HS-5 (cell line): ENCODE results near the gene USP31.
"Not testable (repeated sequence)": the region's sequence is repeated elsewhere in the genome, so short reads cannot be mapped to it uniquely, and the experiment has no call there.

Experiments used
- DNase-seq: peaks from one replicate; pipeline ENCODE4 v3.0.0-alpha.2; 2012; ENCODE audit warnings: low read depth

USP31 gene

DNA sequence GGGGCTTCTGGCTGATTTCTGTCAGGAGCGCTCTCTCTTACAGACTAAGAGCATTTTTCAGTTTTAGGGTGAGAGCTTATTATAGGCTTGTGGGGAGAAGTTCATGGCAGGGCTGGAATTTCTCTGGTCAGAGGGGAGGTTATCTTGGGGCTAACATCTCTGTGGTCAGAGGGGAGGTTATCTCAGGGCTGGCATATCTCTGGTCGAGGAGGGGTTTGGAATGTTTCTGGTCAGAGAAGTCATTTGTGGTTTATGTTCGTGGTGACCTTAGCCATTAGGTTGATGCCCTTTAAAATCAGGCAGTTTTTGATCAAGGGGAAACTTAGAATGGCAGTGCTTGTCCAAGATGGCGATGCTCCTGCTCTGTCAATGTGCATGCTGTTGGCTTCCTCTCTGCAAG lies 10.8 kb upstream of the USP31 start:
- DNase-seq, result no peak

DNA sequence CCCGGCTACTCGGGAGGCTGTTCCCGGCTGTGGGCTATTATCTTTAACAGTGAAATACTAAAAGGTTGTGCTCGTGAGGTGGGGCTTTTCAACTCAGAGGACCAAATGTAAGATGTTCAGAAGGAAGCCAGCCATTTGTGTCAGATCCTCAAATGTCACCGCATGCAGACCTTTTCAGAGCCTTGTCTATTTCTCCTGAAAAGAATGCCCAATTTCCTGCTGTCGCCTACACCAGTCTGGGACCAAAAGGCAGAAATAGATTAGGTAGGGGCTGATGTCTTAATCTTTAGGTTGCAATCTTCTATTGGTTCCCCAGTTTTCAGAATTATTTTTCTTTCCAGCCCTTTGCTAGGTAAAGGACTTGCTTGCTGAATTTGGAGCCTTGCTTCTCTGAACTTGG lies 8.9 kb upstream of the USP31 start:
- no peak for DNase-seq

DNA sequence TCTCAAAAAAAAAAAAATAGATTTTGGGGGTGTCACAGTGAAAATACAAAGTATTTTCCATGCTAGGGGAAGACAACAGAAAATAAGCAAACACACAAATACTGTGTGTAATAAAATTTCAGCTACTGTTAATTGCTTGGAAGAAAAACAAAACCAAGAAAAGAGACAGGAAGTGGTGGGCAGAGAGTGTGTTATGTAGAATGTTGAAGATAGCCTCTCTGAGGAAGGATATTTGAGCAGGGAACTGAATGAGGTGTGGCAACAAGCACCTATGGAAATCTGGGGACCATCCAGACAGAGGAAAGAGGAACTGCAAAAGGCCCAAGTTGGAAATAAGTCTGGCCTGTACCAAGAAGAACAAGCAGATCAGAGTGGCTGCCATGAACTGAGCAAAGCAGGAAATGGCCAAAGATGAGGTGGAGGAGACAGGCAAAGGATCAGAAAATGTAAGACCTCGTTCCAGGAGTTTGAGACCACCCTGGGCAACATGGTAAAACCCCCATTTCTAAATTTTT lies 7.8 kb upstream of the USP31 start:
- DNase-seq, result no peak

DNA sequence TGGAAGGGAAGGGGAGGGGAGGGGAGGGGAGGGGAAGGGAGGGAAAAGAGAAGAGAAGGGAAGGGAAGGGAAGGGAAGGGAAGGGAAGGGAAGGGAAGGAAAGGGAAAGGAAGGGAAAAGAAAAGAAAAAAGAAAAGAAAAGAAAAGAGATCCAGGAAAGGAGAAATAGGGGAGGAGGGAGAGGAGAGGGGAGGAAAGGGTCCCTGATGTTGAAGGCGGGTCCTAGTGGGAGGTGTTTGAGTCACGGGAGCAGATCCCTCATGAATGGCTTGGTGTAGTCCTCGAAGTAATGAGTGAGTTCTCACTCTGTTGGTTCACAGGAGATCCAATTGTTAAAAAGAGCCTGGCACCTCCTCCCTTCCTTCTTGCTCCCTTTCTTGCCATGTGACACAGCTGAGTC lies 6.9 kb upstream of the USP31 start:
- no peak for DNase-seq

DNA sequence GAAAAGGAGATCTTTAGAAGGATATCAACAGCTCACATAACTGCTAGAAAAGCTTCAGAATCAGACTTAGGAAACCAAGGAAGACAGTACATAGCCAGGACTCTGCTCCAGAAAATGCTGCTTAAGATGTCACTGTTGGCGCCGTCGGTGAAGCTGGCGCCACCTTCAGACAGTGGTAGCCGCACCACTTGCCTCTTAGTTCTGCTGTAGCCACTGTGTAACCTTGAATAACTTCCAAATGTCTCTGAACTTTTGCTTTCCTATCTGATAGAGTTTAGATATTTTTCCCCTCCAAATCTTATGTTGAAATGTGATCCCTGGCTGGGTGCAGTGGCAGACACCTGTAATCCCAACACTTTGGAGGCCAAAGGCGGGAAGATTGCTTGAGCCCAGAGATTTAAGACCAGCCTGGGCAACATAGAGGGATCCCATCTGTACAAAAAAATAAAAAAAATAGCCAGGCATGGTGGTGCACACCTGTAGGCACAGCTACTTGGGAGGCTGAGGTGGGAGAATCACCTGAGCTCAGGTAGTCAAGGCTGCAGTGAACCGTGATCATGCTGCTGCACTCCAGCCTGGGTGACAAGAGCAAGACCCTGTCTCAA lies 6.3 kb upstream of the USP31 start:
- no peak for DNase-seq

DNA sequence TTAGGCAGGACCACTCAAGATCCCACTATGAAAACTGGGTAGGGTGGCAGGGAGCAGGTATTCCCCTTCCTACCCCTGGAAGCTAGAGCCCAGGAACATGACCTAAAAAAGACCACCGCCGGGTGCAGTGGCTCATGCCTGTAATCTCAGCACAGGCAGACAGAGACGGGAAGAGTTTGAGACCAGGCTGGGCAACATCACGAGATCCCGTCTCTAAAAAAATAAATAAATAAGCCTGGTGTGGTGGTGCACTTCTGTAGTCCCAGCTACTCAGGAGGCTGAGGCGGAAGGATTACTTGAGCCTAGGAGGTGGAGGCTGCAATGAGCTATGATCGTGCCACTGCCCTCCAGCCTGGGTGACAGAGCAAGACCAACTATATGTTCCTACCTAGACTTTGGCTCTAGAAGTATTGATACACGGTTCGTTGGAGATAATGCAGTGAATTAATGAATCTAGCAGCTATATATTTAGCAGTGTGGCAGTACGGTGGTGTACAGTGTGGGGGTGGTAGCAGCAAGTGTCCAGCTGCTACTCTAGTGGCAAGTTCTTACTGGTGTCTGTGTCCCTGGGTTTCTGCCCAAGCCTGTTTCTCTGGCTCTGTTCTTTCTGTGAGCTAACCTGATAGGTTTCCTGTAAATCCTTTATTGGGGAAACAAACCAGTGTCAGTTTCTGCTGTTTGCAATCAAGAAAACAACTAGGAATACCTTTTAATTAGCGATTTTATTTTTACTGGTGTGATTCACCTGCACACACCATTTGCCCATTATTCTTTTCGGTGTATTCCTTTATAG lies 3.3 kb upstream of the USP31 start:
- no peak for DNase-seq

DNA sequence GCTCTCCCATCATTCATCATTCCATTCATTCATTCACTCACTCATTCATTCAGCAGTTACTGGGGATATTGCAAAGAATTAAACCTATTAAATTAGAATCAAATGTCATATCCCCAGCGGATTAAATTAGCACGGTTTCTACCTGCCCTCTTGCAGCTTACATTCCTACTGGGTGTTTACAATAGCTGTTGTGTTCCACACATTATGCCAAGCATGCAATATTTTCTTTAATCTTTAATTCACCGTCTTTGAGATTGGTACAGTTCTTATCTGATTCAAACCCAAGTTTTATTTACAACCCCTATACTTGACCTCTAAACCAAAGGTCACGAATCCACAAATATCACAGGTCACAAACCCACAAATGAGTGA lies 727 bp upstream of the USP31 start:
- DNase-seq, result no peak

DNA sequence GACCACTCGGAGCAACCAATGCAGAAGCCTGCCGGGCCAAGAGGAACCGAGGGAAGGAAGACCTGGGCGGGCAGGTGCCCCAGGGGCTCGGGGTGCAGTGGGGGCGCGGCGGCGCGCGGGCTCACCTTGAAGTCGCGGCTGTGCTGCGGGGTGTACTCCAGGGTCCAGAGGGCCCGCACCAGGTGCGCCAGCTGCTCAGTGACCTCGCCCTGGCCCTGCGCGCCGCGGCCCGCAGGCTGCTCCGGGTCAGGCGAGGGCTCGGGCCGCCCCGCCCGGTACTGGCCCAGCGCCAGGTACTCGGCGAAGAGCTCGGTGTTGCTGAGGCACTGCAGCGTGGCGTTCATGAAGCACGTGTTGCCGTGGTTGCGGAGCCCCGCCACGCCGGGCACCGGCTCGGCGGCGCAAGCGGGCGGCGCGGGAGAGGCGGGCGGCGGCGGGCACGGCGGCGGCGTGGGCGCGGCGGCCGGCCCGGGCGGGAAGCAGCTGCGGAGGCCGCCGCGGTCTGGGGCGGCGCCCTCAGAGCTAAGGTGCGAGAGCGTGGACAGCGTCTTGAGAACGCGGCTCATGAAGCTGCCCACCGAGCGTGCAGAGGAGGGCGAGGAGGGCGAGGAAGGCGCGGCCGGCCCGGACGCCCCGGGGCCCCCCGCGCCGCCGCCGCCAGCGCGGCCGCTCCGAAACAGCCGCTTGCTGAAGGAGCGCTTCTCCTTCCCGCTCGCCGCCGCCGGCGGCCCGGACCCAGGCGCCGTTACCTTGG lies 562 bp downstream of the USP31 start:
- DNase-seq, result no peak

DNA sequence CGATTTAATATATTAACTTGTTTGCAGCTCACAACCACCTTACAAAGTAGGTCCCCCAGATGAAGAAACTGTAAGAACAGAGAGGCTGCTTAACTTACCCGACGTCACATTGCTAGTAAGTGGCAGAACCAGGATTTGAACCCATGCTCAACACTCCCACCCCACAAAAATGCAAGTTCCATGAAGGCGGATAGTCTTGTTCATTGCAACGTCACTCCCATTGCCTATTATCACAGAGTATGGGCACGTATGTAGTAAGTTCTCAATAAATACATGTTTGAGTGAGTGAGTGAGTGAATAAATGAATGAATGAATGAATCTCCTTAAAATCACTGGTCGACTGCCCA lies 1.1 kb downstream of the USP31 start:
- no peak for DNase-seq

DNA sequence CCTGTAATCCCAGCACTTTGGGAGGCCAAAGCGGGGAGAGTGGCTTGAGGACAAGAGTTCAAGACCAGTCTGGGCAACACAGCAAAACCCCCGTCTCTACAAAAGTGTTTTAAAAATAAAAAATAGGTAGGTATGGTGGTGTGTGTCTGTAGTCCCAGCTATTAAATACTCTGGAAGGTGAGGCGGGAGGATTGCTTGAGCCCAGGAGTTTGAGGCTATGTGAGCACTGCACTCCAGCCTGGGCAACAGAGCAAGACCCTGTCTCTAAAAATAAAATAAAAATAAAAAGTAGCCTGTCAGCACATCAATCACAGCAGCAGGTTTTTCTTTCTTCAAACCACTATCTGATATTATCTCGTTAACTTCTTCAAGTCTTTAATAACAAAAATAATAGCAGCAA lies 1.6 kb downstream of the USP31 start:
- DNase-seq, result no peak

DNA sequence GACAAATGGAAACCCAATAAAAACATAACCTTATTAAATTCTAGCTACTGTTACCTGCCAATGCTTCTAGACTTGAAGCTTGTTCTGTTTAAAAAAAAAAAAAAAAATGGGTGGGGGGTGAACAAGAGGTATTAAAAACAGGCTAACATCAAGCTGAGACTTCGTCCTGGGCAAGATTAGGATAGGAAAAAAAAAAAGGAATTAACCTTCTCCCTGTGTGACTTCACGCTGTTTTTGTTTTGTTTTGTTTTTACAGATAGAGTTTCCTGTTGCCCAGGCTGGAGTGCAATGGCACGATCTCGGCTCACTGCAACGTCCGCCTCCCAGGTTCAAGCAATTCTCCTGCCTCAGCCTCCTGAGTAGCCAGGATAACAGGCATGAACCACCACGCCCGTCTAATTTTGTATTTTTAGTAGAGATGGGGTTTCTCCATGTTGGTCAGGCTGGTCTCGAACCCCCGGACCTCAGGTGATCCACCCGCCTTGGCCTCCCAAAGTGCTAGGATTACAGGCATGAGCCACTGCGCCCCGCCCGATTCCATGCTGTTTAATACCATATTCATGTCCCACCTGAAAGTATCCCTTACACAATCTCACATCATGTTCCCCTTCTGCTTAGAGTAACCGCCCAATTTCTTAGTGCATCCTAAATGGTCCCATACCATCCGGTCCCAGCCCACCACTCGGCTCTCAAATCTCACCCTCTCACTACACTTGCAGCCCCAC lies 2.2 kb downstream of the USP31 start:
- no peak for DNase-seq

DNA sequence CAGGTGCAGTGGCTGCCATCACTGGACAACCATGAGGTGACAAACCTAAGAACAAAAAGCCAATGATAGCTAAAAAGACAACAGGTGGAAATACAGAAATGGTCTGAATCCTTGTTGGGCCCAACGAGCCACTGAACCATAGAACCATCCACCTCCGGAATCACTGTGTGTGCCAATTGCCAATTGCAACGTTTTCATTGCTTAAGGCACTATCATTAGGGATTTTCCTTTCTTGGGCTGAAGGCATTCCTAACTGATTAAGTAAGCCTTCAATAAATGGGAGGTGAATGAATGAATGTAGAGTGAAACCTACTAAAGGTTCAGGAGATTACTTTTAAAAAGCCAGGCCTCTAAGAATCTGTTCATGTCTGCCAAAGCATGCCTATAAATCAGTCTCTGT lies 3.6 kb downstream of the USP31 start:
- no peak for DNase-seq

DNA sequence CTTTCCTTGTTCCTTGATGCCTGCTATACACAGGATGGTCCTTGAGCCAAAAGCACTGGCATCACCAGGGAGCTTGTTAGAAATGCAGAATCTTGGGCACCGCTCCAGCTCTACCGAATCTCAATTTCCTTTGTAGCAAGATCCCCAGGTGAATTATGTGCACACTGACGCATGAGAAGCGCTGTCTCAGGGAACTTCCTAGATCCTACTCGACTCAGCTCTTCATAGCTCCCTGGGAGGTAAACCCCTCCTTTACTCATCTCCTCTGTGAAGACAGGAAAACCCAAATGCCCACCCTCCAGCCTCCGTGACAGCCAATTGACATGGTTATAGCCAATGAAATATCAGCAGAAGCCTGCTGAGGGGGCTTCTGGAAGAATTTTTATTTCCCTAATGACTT lies 4.1 kb downstream of the USP31 start:
- no peak for DNase-seq

DNA sequence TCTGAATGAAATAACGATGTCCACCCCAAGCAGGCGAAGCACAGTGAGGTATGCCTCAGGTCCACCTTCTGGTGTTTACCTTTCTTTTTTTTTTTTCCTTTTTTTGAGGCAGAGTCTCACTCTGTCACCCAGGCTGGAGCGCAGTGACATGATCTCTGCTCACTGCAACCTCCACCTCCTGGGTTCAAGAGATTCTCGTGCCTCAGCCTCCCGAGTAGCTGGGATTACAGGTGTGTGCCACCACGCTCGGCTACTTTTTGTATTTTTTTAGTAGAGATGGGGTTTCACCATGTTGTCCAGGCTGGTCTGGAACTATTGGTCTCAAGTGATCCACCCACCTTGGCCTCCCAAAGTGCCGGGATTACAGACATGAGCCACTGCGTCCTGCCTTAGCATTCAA lies 4.9 kb downstream of the USP31 start:
- DNase-seq, result not testable (repeated sequence)

DNA sequence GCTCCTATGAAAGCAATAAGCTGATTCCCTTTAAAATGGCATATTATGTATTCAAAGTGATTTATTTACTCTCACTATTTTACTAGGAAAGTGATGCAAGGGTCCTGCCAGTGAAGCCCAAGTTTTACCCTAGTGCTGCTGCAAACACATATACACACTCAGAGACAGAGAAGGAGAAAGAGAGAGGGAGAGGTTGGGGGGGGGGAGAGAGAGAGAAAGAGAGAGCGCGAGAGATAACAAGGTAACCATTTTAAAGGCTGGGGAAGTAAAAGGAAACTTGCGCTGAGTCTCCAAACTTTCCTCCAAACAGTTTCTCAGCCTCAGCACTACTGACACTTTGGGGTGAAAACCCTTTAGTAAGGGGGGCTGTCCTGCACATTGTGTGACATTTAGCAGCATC lies 5.9 kb downstream of the USP31 start:
- no peak for DNase-seq

DNA sequence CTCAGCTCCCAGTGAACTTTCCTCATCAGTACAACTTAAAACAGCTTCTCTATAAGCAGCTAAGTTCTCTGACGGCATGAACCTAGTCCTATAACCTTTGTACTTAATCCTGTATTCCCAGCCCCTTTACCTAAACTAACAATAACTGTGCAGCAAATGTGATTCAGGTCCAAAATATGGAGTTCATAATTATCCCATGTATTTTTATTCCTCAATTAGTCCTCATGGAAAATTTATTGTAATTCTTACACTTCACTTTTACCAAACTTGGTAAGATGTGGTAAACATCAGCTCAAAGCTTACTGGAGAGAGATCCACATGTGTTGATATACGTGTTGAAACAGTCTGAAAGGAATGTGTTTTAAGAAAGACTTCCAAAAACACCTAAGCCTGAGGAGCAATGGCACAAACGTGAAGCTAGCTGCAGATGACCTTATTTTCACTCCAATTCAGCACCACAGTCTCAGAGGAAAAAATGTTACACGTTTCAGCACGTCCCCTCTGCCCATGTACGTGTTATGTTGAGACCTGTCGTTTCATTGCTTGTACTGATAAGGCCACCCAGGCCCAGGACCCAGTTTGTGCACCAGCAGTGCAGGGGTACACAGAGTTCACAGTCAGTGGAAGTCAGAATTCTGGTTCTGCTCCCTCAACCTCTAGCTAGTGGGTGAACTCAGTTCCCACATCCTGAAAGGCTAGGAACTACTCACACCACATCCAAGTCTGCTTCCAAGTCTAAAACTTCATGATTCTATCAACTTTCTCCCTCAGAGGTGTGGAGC lies 7.1 kb downstream of the USP31 start:
- no peak for DNase-seq

DNA sequence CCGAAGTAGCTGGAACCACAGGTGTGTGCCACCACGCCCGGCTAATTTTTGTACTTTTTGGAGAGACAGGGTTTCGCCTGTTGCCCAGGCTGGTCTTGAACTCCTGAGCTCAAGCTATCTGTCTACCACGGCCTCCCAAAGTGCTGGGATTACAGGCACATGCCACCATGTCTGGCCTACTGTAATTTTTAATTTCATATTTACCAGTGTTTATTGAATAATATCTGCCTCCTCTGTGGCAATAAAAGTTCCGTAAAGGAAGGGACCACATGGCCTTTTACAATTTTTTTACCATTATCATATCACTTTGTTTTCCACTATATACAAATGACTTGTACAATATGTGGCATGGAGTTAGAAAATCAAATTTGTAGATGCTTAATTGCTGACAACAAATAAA lies 7.8 kb downstream of the USP31 start:
- DNase-seq, result no peak

DNA sequence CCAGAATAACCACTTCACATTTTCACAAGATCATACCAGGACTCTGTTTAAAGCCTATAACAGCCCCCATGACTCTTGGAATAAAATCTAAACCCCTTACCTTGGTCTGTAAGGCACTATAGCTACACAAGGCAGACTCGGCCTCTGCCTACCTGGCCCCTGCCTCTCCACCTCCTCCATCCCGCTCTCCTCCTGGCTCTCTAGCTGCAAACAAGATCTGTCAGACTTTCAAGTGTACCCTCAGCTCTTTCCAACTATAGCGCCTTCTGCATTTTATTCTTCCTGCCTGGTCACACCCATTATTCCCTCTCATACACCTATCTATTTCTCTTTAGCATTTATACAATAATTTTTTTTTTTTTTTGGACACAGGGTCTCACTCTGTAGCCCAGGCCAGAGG lies 8.2 kb downstream of the USP31 start:
- no peak for DNase-seq

DNA sequence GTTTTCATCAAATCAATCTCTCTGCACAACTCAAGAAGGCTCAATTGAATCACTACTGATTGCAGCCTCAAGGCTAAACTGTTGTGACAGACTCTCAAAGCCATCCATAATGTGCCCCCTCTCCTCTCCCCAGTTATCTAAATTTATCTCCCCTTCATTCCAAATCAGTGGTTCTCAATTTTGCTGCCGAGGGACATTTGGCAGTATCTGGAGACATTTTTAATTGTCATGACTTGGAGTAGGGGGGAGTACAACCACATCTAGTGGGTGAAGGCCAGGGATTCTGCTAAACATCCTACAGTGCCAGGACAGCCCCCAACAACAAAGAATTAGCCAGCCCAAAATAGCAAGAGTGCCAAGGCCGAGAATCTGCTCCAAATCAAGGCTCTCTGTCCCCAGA lies 9.1 kb downstream of the USP31 start:
- no peak for DNase-seq

DNA sequence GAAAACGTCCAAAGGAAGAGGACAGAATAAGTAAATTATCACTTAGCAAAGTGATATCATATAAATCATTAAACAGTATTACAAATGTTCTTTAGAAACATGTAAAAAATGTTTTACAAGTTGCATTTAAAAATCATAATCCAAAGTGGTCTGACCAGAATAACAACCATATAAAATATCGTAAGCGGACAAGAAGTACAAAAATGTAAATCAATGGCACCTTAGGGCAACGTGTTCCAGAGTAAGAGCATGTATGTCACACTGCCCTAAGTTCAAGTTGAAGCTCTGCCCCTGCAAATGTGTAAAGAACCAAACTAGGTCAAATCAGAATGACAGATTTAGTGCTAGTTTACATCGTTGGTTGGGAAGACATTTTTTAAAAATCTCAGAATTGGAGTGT lies 11.4 kb downstream of the USP31 start:
- no peak for DNase-seq

DNA sequence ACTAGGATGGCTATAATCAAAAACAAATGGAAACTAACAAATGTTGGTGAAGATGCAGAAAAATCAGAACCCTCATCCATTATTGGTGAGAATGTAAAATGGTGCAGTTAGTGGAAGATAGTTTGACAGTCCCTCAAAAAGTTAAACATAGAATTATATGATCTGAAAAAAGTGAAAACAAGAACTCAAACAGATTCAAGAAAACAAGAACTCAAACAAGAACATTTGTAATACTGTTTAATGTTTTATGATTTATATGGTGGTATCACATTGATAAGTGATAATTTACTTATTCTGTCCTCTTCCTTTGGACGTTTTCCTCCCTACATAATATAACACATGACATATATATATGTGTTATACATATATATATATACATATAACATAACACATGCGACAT lies 12.0 kb downstream of the USP31 start:
- no peak for DNase-seq

DNA sequence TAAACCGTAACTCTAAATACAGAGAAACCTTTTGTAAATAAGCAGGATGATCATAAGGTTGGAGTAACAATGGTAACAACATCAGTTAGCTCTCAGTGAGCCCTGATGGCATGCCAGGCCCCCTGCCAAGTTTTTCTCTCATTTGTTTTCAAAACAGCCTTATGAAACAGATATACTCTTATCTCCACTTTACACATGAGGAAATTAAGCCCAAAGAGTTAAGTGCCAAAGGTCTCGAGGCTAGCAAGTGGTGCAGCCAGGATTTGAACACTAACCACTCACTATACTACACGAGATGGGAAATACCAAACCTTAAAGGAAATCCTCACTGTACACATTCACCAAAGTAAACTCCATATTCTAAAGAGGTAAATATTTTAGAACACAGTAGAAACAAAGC lies 15.0 kb downstream of the USP31 start:
- DNase-seq, result no peak
